WTC11 (cell line): ENCODE data around the gene USP7. TPM values are rescaled to one million over a fixed set of nuclear protein-coding genes. Genes with fewer than 3 reads are reported as not detected.

Experiments
- ATAC-seq: fragments of 200-7000 bp; cut with Tn5 transposase; 2 replicates; pipeline ENCODE4 v1.10.0; 2021; ENCODE audit warnings: mild to moderate bottlenecking, moderate library complexity
- CTCF ChIA-PET: fragments of 300-600 bp; sonication (Branson Sonifier 250); formaldehyde crosslinking; loops from one replicate; lab custom pipeline; 2021; ENCODE audit warnings: antibody characterized with exemption; lab: Charles Lee
- POLR2A ChIA-PET: fragments of 350-600 bp; sonication (Branson Sonifier 250); formaldehyde crosslinking; loops from one replicate; lab custom pipeline; 2021; ENCODE audit warnings: antibody characterized with exemption; lab: Charles Lee
- DNase-seq: peaks from one replicate; pipeline ENCODE4 v3.0.0; 2021; ENCODE audit warnings: low spot score
- H3K27ac Mint-ChIP-seq: 2 replicates; pipeline ENCODE4 v1.8.0; 2021; ENCODE audit warnings: mixed read lengths
- H3K27me3 Mint-ChIP-seq: 2 replicates; pipeline ENCODE4 v1.8.0; 2021; ENCODE audit warnings: low read depth, mild to moderate bottlenecking, moderate library complexity, mixed read lengths
- H3K36me3 Mint-ChIP-seq: 2 replicates; pipeline ENCODE4 v1.8.0; 2021; ENCODE audit warnings: mixed read lengths
- H3K4me1 Mint-ChIP-seq: 2 replicates; pipeline ENCODE4 v1.8.0; 2022; ENCODE audit warnings: mixed read lengths
- H3K4me3 Mint-ChIP-seq: 2 replicates; pipeline ENCODE4 v1.8.0; 2021; ENCODE audit warnings: mild to moderate bottlenecking, moderate library complexity, mixed read lengths
- H3K9me3 Mint-ChIP-seq: 2 replicates; pipeline ENCODE4 v1.8.0; 2021; ENCODE audit warnings: mixed read lengths
- ATF1 ChIP-seq: sonication (generic); formaldehyde crosslinking; IDR thresholded peaks from 2 replicates; pipeline ENCODE4 v1.8.1; 2023; ENCODE audit warnings: mild to moderate bottlenecking, moderate library complexity, missing genetic modification reagents
- CDX4 ChIP-seq: fragments of 250-450 bp; sonication (Bioruptor Pico); IDR thresholded peaks from 2 replicates; pipeline ENCODE4 v1.9.0; 2021; ENCODE audit warnings: moderate library complexity, mild to moderate bottlenecking, inconsistent platforms, borderline replicate concordance
- CREB1 ChIP-seq: sonication (generic); formaldehyde crosslinking; IDR thresholded peaks from 2 replicates; pipeline ENCODE4 v1.8.0; 2023; ENCODE audit warnings: mild to moderate bottlenecking, missing genetic modification reagents
- CREM ChIP-seq: sonication (generic); formaldehyde crosslinking; IDR thresholded peaks from 2 replicates; pipeline ENCODE4 v1.8.1; 2022; ENCODE audit warnings: mild to moderate bottlenecking, missing genetic modification reagents, moderate library complexity
- E2F4 ChIP-seq: sonication (generic); formaldehyde crosslinking; IDR thresholded peaks from 2 replicates; pipeline ENCODE4 v1.8.1; 2022; ENCODE audit warnings: low read depth, mild to moderate bottlenecking, moderate library complexity, missing genetic modification reagents, borderline replicate concordance
- ELF4 ChIP-seq: sonication (generic); formaldehyde crosslinking; IDR thresholded peaks from 2 replicates; pipeline ENCODE4 v1.8.1; 2022; ENCODE audit warnings: low read depth, mild to moderate bottlenecking, moderate library complexity, missing genetic modification reagents
- ETV6 ChIP-seq: sonication (generic); formaldehyde crosslinking; IDR thresholded peaks from 2 replicates; pipeline ENCODE4 v1.8.1; 2022; ENCODE audit warnings: mild to moderate bottlenecking, missing genetic modification reagents
- FOXJ3 ChIP-seq: sonication (generic); formaldehyde crosslinking; IDR thresholded peaks from 2 replicates; pipeline ENCODE4 v1.9.0; 2021; ENCODE audit warnings: missing genetic modification reagents, mild to moderate bottlenecking, borderline replicate concordance
- FOXP1 ChIP-seq: sonication (generic); formaldehyde crosslinking; IDR thresholded peaks from 2 replicates; pipeline ENCODE4 v1.8.0; 2022; ENCODE audit warnings: missing genetic modification reagents, mild to moderate bottlenecking, moderate library complexity, borderline replicate concordance
- FOXP4 ChIP-seq: sonication (generic); formaldehyde crosslinking; IDR thresholded peaks from 2 replicates; pipeline ENCODE4 v1.8.0; 2022; ENCODE audit warnings: mild to moderate bottlenecking, missing genetic modification reagents
- GABPB1 ChIP-seq: sonication (generic); formaldehyde crosslinking; IDR thresholded peaks from 2 replicates; pipeline ENCODE4 v1.8.1; 2023; ENCODE audit warnings: mild to moderate bottlenecking, missing genetic modification reagents
- IRF1 ChIP-seq: sonication (generic); formaldehyde crosslinking; IDR thresholded peaks from 2 replicates; pipeline ENCODE4 v1.8.0; 2023; ENCODE audit warnings: missing genetic modification reagents
- MYBL2 ChIP-seq: sonication (generic); formaldehyde crosslinking; IDR thresholded peaks from 2 replicates; pipeline ENCODE4 v1.8.1; 2023; ENCODE audit warnings: mild to moderate bottlenecking, moderate library complexity, missing genetic modification reagents
- NR3C1 ChIP-seq: sonication (generic); formaldehyde crosslinking; conservative IDR thresholded peaks from 2 replicates; pipeline ENCODE4 v1.8.1; 2023; ENCODE audit warnings: low read depth, mild to moderate bottlenecking, missing genetic modification reagents
- OVOL2 ChIP-seq: fragments of 250-450 bp; sonication (Bioruptor Pico); IDR thresholded peaks from 2 replicates; pipeline ENCODE4 v1.9.0; 2021; ENCODE audit warnings: mild to moderate bottlenecking, borderline replicate concordance
- RELA ChIP-seq: sonication (generic); formaldehyde crosslinking; IDR thresholded peaks from 2 replicates; pipeline ENCODE4 v1.8.1; 2022; ENCODE audit warnings: missing genetic modification reagents, mild to moderate bottlenecking, borderline replicate concordance
- RORB ChIP-seq: fragments of 250-450 bp; sonication (Bioruptor Pico); IDR thresholded peaks from 2 replicates; pipeline ENCODE4 v1.9.0; 2021; ENCODE audit warnings: mild to moderate bottlenecking
- SOX15 ChIP-seq: fragments of 250-450 bp; sonication (Bioruptor Pico); IDR thresholded peaks from 2 replicates; pipeline ENCODE4 v1.9.0; 2021; ENCODE audit warnings: mild to moderate bottlenecking
- TEAD4 ChIP-seq: sonication (generic); formaldehyde crosslinking; IDR thresholded peaks from 2 replicates; pipeline ENCODE4 v1.8.0; 2022; ENCODE audit warnings: mild to moderate bottlenecking, missing genetic modification reagents
- TP53 ChIP-seq: sonication (generic); formaldehyde crosslinking; IDR thresholded peaks from 2 replicates; pipeline ENCODE4 v1.8.1; 2023; ENCODE audit warnings: mild to moderate bottlenecking, missing genetic modification reagents
- ZBTB21 ChIP-seq: sonication (generic); formaldehyde crosslinking; IDR thresholded peaks from 2 replicates; pipeline ENCODE4 v1.8.1; 2023; ENCODE audit warnings: mild to moderate bottlenecking, missing genetic modification reagents, borderline replicate concordance
- ZNF219 ChIP-seq: sonication (generic); formaldehyde crosslinking; IDR thresholded peaks from 2 replicates; pipeline ENCODE4 v1.8.0; 2023; ENCODE audit warnings: missing genetic modification reagents, mild to moderate bottlenecking, borderline replicate concordance
- ZNF232 ChIP-seq: sonication (generic); formaldehyde crosslinking; IDR thresholded peaks from 2 replicates; pipeline ENCODE4 v1.8.0; 2022; ENCODE audit warnings: mild to moderate bottlenecking, missing genetic modification reagents
- ZNF671 ChIP-seq: fragments of 250-450 bp; sonication (Bioruptor Pico); IDR thresholded peaks from 2 replicates; pipeline ENCODE4 v1.8.0; 2021; ENCODE audit warnings: mild to moderate bottlenecking
- total RNA-seq: library from RNA; stranded (reverse); gene quantifications from 3 replicates; pipeline ENCODE4 v1.2.3, GENCODE V29; 2021

Gene USP7
- total RNA-seq, 1 experiment from 2014 or later, result 211 TPM

GRCh38 chr16:8950580-8951077 is 13.1 kb downstream of the USP7 start:
- POLR2A ChIA-PET, result no interaction called here
- Mint-ChIP-seq H3K27ac (peak overlapping the region; percentile 80), H3K4me1 (peaks cover 83% of the 10 kb centered on the region), H3K27me3 (no peaks in the 10 kb centered on the region), H3K36me3 (no peaks in the 10 kb centered on the region), H3K4me3 (no peak overlapping the region), H3K9me3 (no peaks in the 10 kb centered on the region)
- CTCF ChIA-PET, result interaction anchor here (1.1 to 9.6 kb wide), 6 partner anchors 15 to 100 kb away, joined by 3 to 131 read pairs (median 8); no protein-coding TSS in a partner anchor
- TF ChIP-seq IRF1 (CRISPR knock-in tag) (no peak), GABPB1 (peak; percentile 68; the same call in 1 of the 2 replicates)
- ATAC-seq (no peak), DNase-seq (no peak)

GRCh38 chr16:8949536-8950418 is 13.9 kb downstream of the USP7 start:
- Mint-ChIP-seq H3K4me3 (no peak overlapping the region), H3K27ac (peak overlapping the region; percentile 37), H3K36me3 (no peaks in the 10 kb centered on the region), H3K9me3 (no peaks in the 10 kb centered on the region), H3K4me1 (peaks cover 88% of the 10 kb centered on the region), H3K27me3 (no peaks in the 10 kb centered on the region)
- POLR2A ChIA-PET, result no interaction called here
- DNase-seq (no peak), ATAC-seq (no peak)
- CTCF ChIA-PET, result interaction anchor here (0.5 to 9.6 kb wide), 6 partner anchors 14 to 189 kb away, joined by 3 to 131 read pairs (median 6); no protein-coding TSS in a partner anchor
- TF ChIP-seq CDX4 (CRISPR knock-in tag) (no peak), ZNF671 (CRISPR knock-in tag) (no peak), RORB (CRISPR knock-in tag) (no peak), RELA (CRISPR knock-in tag) (no peak), SOX15 (CRISPR knock-in tag) (no peak), ZNF232 (CRISPR knock-in tag) (no peak)
- TF ChIP-seq, all 79 proteins: peak for 0

GRCh38 chr16:8948831-8949230 is 14.9 kb downstream of the USP7 start:
- H3K4me3 Mint-ChIP-seq, result no peak overlapping the region
- no peaks in the 10 kb centered on the region for H3K36me3 Mint-ChIP-seq
- ChIA-PET POLR2A (no interaction called here), CTCF (interaction anchor here (0.5 to 9.6 kb wide), 9 partner anchors 10 to 190 kb away, joined by 3 to 131 read pairs (median 3); no protein-coding TSS in a partner anchor)
- peaks cover 92% of the 10 kb centered on the region for H3K4me1 Mint-ChIP-seq
- ATAC-seq (no peak), DNase-seq (no peak)
- H3K27ac Mint-ChIP-seq, result 0 out of 2 replicates have a peak overlapping the region, but pooled peaks have one; percentile 82
- TF ChIP-seq GABPB1 (no peak), TEAD4 (CRISPR knock-in tag) (no peak), MYBL2 (CRISPR knock-in tag) (no peak), E2F4 (CRISPR knock-in tag) (no peak), FOXP1 (CRISPR knock-in tag) (no peak), NR3C1 (no peak), CREB1 (CRISPR knock-in tag) (no peak), ATF1 (CRISPR knock-in tag) (no peak), ELF4 (CRISPR knock-in tag) (no peak), TP53 (CRISPR knock-in tag) (no peak), FOXP4 (CRISPR knock-in tag) (no peak), CREM (CRISPR knock-in tag) (no peak), OVOL2 (CRISPR knock-in tag) (no peak), ZBTB21 (CRISPR knock-in tag) (no peak), ETV6 (CRISPR knock-in tag) (no peak), ZNF219 (CRISPR knock-in tag) (no peak), FOXJ3 (no peak)
- H3K9me3 Mint-ChIP-seq, result no peaks in the 10 kb centered on the region
- H3K27me3 Mint-ChIP-seq, result no peaks in the 10 kb centered on the region
